ENCODE measurements around the gene CEACAM3.

- TF ChIP-seq CTCF (IDR thresholded peaks at IDR 0.05) (no peak), KDM5A (IDR thresholded peaks at IDR 0.05) (no peak), POLR2A (IDR thresholded peaks at IDR 0.05; ENCODE audit: low read length) (no peak), REST (IDR thresholded peaks at IDR 0.05) (no peak), NFE2L2 (conservative IDR thresholded peaks at IDR 0.05; ENCODE audit: low read length) (no peak), PHF8 (IDR thresholded peaks at IDR 0.05; ENCODE audit: borderline replicate concordance, low read depth) (no peak), JUNB (IDR thresholded peaks at IDR 0.05) (no peak)
Measured at GRCh38 chr19:41839211-41839610, 42.8 kb downstream of the CEACAM3 start.

All from A549 (cell line).